Hepatocyte (in vitro differentiated cells): ENCODE measurements around the gene CCRL2. TPM values are rescaled to one million over a fixed set of nuclear protein-coding genes. Genes with fewer than 3 reads are reported as not detected.
"Not testable (repeated sequence)": the region's sequence is repeated elsewhere in the genome, so short reads cannot be mapped to it uniquely, and the experiment has no call there.

Source experiments
- DNase-seq: peaks from one replicate; pipeline ENCODE4 v3.0.0-alpha.2; 2016; ENCODE audit warnings: low spot score
- H2AFZ ChIP-seq: fragments of 200-600 bp; sonication (generic); 2 replicates; pipeline ENCODE4 v1.6.0; 2016; ENCODE audit warnings: antibody characterized with exemption, mild to moderate bottlenecking
- H3K27ac ChIP-seq: fragments of 200-600 bp; sonication (generic); 2 replicates; pipeline ENCODE4 v1.5.1; 2016; ENCODE audit warnings: mild to moderate bottlenecking
- H3K27me3 ChIP-seq: fragments of 200-600 bp; sonication (generic); 2 replicates; pipeline ENCODE4 v1.6.1; 2016
- H3K36me3 ChIP-seq: fragments of 200-600 bp; sonication (generic); replicated peaks from 2 replicates; pipeline ENCODE4 v1.5.1; 2016; ENCODE audit warnings: low read depth; ENCODE audit not compliant: insufficient read depth
- H3K4me1 ChIP-seq: fragments of 200-600 bp; sonication (generic); 2 replicates; pipeline ENCODE4 v1.5.1; 2016; ENCODE audit warnings: mild to moderate bottlenecking, moderate library complexity; ENCODE audit not compliant: insufficient read depth
- H3K4me2 ChIP-seq: fragments of 200-600 bp; sonication (generic); 2 replicates; pipeline ENCODE4 v1.6.0; 2016
- H3K4me3 ChIP-seq: fragments of 200-600 bp; sonication (generic); 2 replicates; pipeline ENCODE4 v1.5.1; 2016; ENCODE audit warnings: mild to moderate bottlenecking
- H3K79me2 ChIP-seq: fragments of 200-600 bp; sonication (generic); 2 replicates; pipeline ENCODE4 v1.6.0; 2017; ENCODE audit warnings: mild to moderate bottlenecking
- H3K9me2 ChIP-seq: fragments of 200-600 bp; sonication (generic); replicated peaks from 2 replicates; pipeline ENCODE4 v1.6.0; 2017; ENCODE audit warnings: mild to moderate bottlenecking; ENCODE audit not compliant: insufficient read depth
- H3K9me3 ChIP-seq: fragments of 200-600 bp; sonication (generic); 2 replicates; pipeline ENCODE4 v1.5.1; 2016; ENCODE audit warnings: low read depth, mild to moderate bottlenecking
- H4K20me1 ChIP-seq: fragments of 200-600 bp; sonication (generic); 2 replicates; pipeline ENCODE4 v1.6.0; 2016; ENCODE audit warnings: mild to moderate bottlenecking; ENCODE audit not compliant: insufficient read depth, poor library complexity, severe bottlenecking
- EZH2 ChIP-seq: fragments of 200-600 bp; sonication (generic); IDR thresholded peaks from 2 replicates; pipeline ENCODE4 v1.6.1; 2016; ENCODE audit warnings: antibody characterized with exemption, mild to moderate bottlenecking, borderline replicate concordance
- EZH2phosphoT487 ChIP-seq: fragments of 200-600 bp; sonication (generic); IDR thresholded peaks from one replicate; pipeline ENCODE4 v1.6.1; 2018; ENCODE audit warnings: antibody characterized with exemption, mild to moderate bottlenecking, low read depth, moderate library complexity; ENCODE audit not compliant: unreplicated experiment, severe bottlenecking
- WGBS: methylation state at CpG from one replicate; pipeline ENCODE4 v1.1.6; 2016; ENCODE audit warnings: low lambda C conversion rate; ENCODE audit errors: missing lambda C conversion rate; 5-methylcytosine and 5-hydroxymethylcytosine counted together
- polyA plus RNA-seq: library from polyadenylated mRNA; unstranded; fragments of >200 nt; fragmentation: Nextera tagmentation; extraction: Ambion mirVana; gene quantifications from 2 replicates; pipeline ENCODE4 v1.2.1, GENCODE V29; 2016
- total RNA-seq: library from RNA; depleted of rRNA; stranded (reverse); fragments of >200 nt; gene quantifications from 2 replicates; pipeline ENCODE4 v1.2.3, GENCODE V29; 2014
- TF ChIP-seq, protein P1 (sequence below): fragments of 200-600 bp; sonication (generic); IDR thresholded peaks from 2 replicates; pipeline ENCODE4 v1.5.1; 2016; ENCODE audit warnings: antibody characterized with exemption, mild to moderate bottlenecking; ENCODE audit not compliant: poor library complexity

Gene CCRL2
- total and polyA plus RNA-seq, 2 experiments from 2014 or later = 1.5 to 4.0 TPM

DNA sequence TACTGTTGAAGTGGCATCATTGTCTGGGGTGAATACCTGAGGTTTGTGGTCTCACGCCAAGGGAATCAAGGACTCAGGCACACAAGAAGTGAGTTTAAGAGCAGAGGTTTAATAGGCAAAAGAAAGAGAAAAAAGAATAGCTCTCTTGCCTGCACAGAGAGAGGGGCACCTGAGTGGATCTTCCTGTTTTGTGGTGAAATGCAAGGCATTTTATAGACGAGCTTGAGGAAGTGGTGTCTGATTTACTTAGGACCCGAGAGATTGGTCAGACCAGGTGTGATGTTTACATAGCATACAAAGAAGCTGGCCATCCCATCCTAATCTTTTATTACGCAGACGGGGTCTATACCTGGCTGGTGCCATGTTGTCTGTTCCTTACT is 23.1 kb upstream of the CCRL2 start:
- no peak overlapping the region for H3K27ac ChIP-seq

DNA sequence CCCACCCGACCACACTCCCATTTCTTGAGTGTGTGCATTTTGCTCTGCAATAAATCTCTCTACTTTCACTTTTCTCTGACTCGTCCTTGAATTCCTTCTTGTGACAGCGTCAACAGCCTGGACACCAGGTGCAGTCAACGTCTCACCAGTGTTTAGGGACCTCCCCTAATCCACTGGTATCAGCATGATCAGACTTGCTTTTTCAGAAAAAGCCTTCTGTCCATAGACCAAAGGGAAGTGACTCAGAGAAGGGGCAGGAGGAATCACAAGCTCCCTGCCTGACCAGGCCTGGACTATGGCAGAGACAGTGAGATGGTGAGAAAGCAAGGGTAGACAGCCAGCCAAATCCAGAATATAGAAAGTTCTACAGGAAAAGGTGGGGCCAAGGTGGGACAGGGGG is 20.9 kb upstream of the CCRL2 start:
- Histone ChIP-seq H3K4me1 (no peaks in the 10 kb centered on the region), H3K9me3 (no peaks in the 10 kb centered on the region), H2AFZ (no peak overlapping the region), H3K4me3 (no peak overlapping the region), H3K79me2 (no peaks in the 10 kb centered on the region), H3K4me2 (no peak overlapping the region), H3K36me3 (no peaks in the 10 kb centered on the region), H4K20me1 (no peaks in the 10 kb centered on the region), H3K9me2 (no peaks in the 10 kb centered on the region), H3K27ac (peak overlapping the region; percentile 12), H3K27me3 (peaks cover 8% of the 10 kb centered on the region)
- TF ChIP-seq, protein P1, sequence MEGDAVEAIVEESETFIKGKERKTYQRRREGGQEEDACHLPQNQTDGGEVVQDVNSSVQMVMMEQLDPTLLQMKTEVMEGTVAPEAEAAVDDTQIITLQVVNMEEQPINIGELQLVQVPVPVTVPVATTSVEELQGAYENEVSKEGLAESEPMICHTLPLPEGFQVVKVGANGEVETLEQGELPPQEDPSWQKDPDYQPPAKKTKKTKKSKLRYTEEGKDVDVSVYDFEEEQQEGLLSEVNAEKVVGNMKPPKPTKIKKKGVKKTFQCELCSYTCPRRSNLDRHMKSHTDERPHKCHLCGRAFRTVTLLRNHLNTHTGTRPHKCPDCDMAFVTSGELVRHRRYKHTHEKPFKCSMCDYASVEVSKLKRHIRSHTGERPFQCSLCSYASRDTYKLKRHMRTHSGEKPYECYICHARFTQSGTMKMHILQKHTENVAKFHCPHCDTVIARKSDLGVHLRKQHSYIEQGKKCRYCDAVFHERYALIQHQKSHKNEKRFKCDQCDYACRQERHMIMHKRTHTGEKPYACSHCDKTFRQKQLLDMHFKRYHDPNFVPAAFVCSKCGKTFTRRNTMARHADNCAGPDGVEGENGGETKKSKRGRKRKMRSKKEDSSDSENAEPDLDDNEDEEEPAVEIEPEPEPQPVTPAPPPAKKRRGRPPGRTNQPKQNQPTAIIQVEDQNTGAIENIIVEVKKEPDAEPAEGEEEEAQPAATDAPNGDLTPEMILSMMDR = no peak
- no peak for TF ChIP-seq EZH2phosphoT487
- 38% methylated on average over 4 of the region's 4 CpGs for WGBS
- DNase-seq = peak; percentile 64

More for the DNA sequence above, 23.1 kb upstream of the CCRL2 start:
- H3K4me2 ChIP-seq = no peak overlapping the region
- whole genome bisulfite sequencing = 46% methylated on average over 5 of the region's 5 CpGs
- H3K27me3 ChIP-seq = peaks cover 2% of the 10 kb centered on the region
- no peak overlapping the region for H3K4me3 ChIP-seq
- TF ChIP-seq EZH2 = no peak
- TF ChIP-seq, protein P1 = no peak
- no peak for TF ChIP-seq EZH2phosphoT487
- no peak overlapping the region for H2AFZ ChIP-seq
- no peaks in the 10 kb centered on the region for H4K20me1 ChIP-seq
- no peaks in the 10 kb centered on the region for H3K9me2 ChIP-seq
- no peaks in the 10 kb centered on the region for H3K4me1 ChIP-seq
- no peaks in the 10 kb centered on the region for H3K79me2 ChIP-seq
- H3K9me3 ChIP-seq = no peaks in the 10 kb centered on the region
- DNase-seq = no peak
- no peaks in the 10 kb centered on the region for H3K36me3 ChIP-seq

DNA sequence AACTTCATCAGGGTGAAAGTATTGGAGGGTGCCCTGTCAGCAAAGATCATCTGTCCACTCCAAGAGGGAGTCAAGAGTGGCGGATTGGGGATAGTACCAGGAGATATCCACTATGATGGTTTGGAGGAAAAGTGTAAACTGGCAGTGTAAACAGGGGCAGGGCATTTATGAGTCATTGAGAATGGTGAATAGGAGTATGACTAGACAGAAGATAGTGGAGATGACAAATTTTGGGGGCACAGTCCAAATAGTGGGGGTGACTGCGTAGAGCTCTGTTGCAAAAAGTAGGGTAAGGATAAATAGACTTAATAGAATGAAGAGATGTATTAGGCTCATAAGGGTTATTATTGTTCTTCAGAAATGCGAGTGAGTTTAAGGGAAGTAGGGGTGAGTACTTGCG is 18.2 kb upstream of the CCRL2 start:
- H3K27ac ChIP-seq = not testable (repeated sequence)

DNA sequence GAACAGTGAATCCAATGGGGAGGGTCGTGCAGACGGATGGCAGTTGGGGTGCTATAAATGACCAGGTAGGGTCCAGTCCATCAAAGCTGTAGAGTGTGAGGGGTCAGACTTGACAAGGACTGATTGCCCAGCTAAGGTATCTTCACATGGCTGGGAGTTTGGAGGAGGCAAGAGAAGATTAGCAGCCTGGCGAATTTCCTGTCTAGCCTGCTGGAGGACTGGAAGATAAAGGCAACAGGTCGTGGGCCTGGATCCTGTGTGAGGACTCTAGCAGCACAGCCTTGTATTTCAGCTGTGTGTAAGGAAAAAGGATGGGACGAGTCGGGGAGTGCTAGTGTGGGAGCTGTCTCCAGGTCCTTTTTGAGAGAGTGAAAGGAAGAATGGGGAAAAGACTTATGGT is 17.8 kb upstream of the CCRL2 start:
- no peaks in the 10 kb centered on the region for H3K9me3 ChIP-seq
- DNase-seq = no peak
- H3K4me1 ChIP-seq = no peaks in the 10 kb centered on the region
- no peak overlapping the region for H3K4me2 ChIP-seq
- WGBS = 77% methylated on average over 6 of the region's 6 CpGs
- no peaks in the 10 kb centered on the region for H3K9me2 ChIP-seq
- TF ChIP-seq EZH2phosphoT487 (no peak), EZH2 (no peak)
- TF ChIP-seq, protein P1 = no peak
- H3K79me2 ChIP-seq = no peaks in the 10 kb centered on the region
- no peaks in the 10 kb centered on the region for H3K36me3 ChIP-seq
- no peak overlapping the region for H2AFZ ChIP-seq
- no peak overlapping the region for H3K27ac ChIP-seq
- no peaks in the 10 kb centered on the region for H4K20me1 ChIP-seq
- H3K27me3 ChIP-seq = peaks cover 5% of the 10 kb centered on the region
- no peak overlapping the region for H3K4me3 ChIP-seq

More for the DNA sequence above, 18.2 kb upstream of the CCRL2 start:
- H3K9me2 ChIP-seq, H4K20me1 ChIP-seq, H3K4me1 ChIP-seq, H2AFZ ChIP-seq, H3K4me2 ChIP-seq, H3K4me3 ChIP-seq, DNase-seq, H3K79me2 ChIP-seq, H3K9me3 ChIP-seq, H3K36me3 ChIP-seq, H3K27me3 ChIP-seq: not testable (repeated sequence)
- WGBS = 99% methylated on average over 4 of the region's 4 CpGs

DNA sequence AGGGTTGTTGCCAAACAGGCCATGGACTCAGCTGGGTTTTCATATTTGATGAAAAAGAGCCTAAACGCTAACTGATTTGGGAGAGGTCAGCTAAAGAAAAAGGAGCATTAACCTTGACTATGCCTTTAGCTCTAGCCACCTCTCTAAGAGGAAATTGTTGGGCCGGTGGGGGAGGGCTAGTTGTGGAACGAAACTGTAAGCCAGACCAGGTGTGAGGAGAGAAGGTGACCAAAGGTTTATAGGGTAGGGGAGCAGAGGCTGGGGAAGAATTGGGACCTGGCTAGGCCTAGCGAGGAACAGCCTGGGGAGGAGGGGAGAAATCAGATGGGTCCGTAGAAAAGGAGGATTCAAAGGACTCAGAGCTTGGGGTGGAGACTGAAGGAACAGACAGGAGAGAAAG is 15.5 kb upstream of the CCRL2 start:
- not testable (repeated sequence) for DNase-seq, H3K27ac ChIP-seq, H3K27me3 ChIP-seq, H3K4me1 ChIP-seq, H3K36me3 ChIP-seq, H3K79me2 ChIP-seq, H3K9me3 ChIP-seq, H2AFZ ChIP-seq, H4K20me1 ChIP-seq, H3K9me2 ChIP-seq, H3K4me3 ChIP-seq, H3K4me2 ChIP-seq
- 84% methylated on average over 5 of the region's 5 CpGs for WGBS
